A549 (cell line): ENCODE results near the gene LRRC74A. TPM values are rescaled to one million over a fixed set of nuclear protein-coding genes. Genes with fewer than 3 reads are reported as not detected.

Experiments
- ATAC-seq, 2 experiments: fragments of 200-7000 bp in 1 of 2; fragments of >200 bp in 1 of 2; cut with Nextera tagmentation in 1 of 2; cut with Tn5 transposase in 1 of 2; 3 replicates each; pipeline versions ENCODE4 v1.8.0 to v1.9.1; 2018 to 2020; ENCODE audit warnings: mild to moderate bottlenecking in 1 of 2, moderate library complexity in 1 of 2
- CTCF ChIA-PET: fragments of 300-600 bp; sonication (Branson Sonifier 250); formaldehyde crosslinking; extraction: SDS; loops from one replicate; lab custom pipeline; 2021; ENCODE audit warnings: antibody characterized with exemption, inconsistent platforms; lab: Yijun Ruan, JAX
- POLR2A ChIA-PET: fragments of 350-600 bp; formaldehyde crosslinking; extraction: SDS; loops from one replicate; lab custom pipeline; 2021; ENCODE audit warnings: antibody characterized with exemption, inconsistent platforms; lab: Yijun Ruan, JAX
- DNase-seq, 2 experiments: peaks; one replicate each; pipeline versions ENCODE4 v3.0.0 to v3.0.0-alpha.2; 2011 to 2016; ENCODE audit warnings: low read depth in 1 of 2, low spot score in 1 of 2
- FAIRE-seq: peaks from 2 replicates; lab custom pipeline; 2011; peaks lifted over from hg19 to GRCh38; lab: Jason Lieb, UNC
- H3K27ac ChIP-seq, 2 experiments: fragments of >200 bp; sonication (Bioruptor Twin); formaldehyde crosslinking; 3 replicates each; pipeline ENCODE4 v1.5.1; 2016 to 2017
- H3K4me1 ChIP-seq: fragments of >200 bp; sonication (Bioruptor Twin); formaldehyde crosslinking; 3 replicates; pipeline ENCODE4 v1.6.1; 2016
- H3K4me2 ChIP-seq: fragments of >200 bp; sonication (Bioruptor Twin); formaldehyde crosslinking; 3 replicates; pipeline ENCODE4 v1.6.1; 2016
- H3K4me3 ChIP-seq: fragments of >200 bp; sonication (Bioruptor Twin); formaldehyde crosslinking; 3 replicates; pipeline ENCODE4 v1.5.1; 2016
- H3K9me3 ChIP-seq: fragments of >200 bp; sonication (Bioruptor Twin); formaldehyde crosslinking; 3 replicates; pipeline ENCODE4 v1.6.1; 2016
- BHLHE40 ChIP-seq: IDR thresholded peaks from 2 replicates; pipeline ENCODE4 v1.6.1; 2012; ENCODE audit warnings: low read depth, low read length, inconsistent platforms
- EHF ChIP-seq: fragments of 250-450 bp; sonication (Bioruptor Pico); IDR thresholded peaks from 2 replicates; pipeline ENCODE4 v1.5.0; 2020; ENCODE audit warnings: mild to moderate bottlenecking
- FOSL2 ChIP-seq, 2 experiments: fragments of 450-650 bp in 1 of 2; fragments of >200 bp in 1 of 2; sonication (Bioruptor Twin) in 1 of 2; formaldehyde crosslinking; IDR thresholded peaks; 2 replicates each; pipeline versions ENCODE4 v1.5.0 to v1.6.1; 2016 to 2020; ENCODE audit warnings: mild to moderate bottlenecking in 1 of 2, moderate library complexity in 1 of 2
- HEYL ChIP-seq: fragments of 250-450 bp; sonication (Bioruptor Pico); IDR thresholded peaks from 2 replicates; pipeline ENCODE4 v1.8.0; 2021; ENCODE audit warnings: mild to moderate bottlenecking, moderate library complexity
- MAFK ChIP-seq: fragments of 450-650 bp; IDR thresholded peaks from 2 replicates; pipeline ENCODE4 v1.6.1; 2014; ENCODE audit not compliant: partially characterized antibody
- NPAS2 ChIP-seq: fragments of 250-450 bp; sonication (Bioruptor Pico); IDR thresholded peaks from 2 replicates; pipeline ENCODE4 v1.8.0; 2022; ENCODE audit warnings: mild to moderate bottlenecking, moderate library complexity, borderline replicate concordance
- RAD21 ChIP-seq, 2 experiments: fragments of >200 bp in 1 of 2; sonication (Bioruptor Twin) in 1 of 2; formaldehyde crosslinking in 1 of 2; IDR thresholded peaks in 1 of 2; conservative IDR thresholded peaks in 1 of 2; 2 replicates in 1 of 2; 3 replicates in 1 of 2; pipeline ENCODE4 v1.6.1; 2012 to 2018; ENCODE audit warnings: inconsistent platforms in 1 of 2
- RARB ChIP-seq: fragments of 250-450 bp; sonication (Bioruptor Pico); IDR thresholded peaks from 2 replicates; pipeline ENCODE4 v1.8.0; 2021; ENCODE audit warnings: mild to moderate bottlenecking, moderate library complexity
- SMC3 ChIP-seq: fragments of >200 bp; sonication (Bioruptor Twin); formaldehyde crosslinking; IDR thresholded peaks from 3 replicates; pipeline ENCODE4 v1.6.1; 2018; ENCODE audit warnings: inconsistent platforms
- SREBF2 ChIP-seq: fragments of 450-650 bp; IDR thresholded peaks from 2 replicates; pipeline ENCODE4 v1.6.1; 2014; ENCODE audit warnings: mild to moderate bottlenecking, moderate library complexity
- TP53 ChIP-seq: fragments of 250-450 bp; sonication (Bioruptor Pico); IDR thresholded peaks from 2 replicates; pipeline ENCODE4 v1.5.0; 2021; ENCODE audit warnings: mild to moderate bottlenecking, moderate library complexity
- ZSCAN20 ChIP-seq: fragments of 250-450 bp; sonication (Bioruptor Pico); IDR thresholded peaks from 2 replicates; pipeline ENCODE4 v1.8.0; 2022; ENCODE audit warnings: mild to moderate bottlenecking, moderate library complexity
- WGBS: methylation state at CpG from one replicate; pipeline ENCODE4 v1.1.6; 2017; ENCODE audit errors: missing lambda C conversion rate; 5-methylcytosine and 5-hydroxymethylcytosine counted together
- polyA plus RNA-seq, 4 experiments: library from polyadenylated mRNA; depleted of rRNA in 3 of 4; stranded (reverse); fragments of >200 nt; fragmentation: RNase III in 1 of 4; extraction: RNeasy Plus Mini Kit Qiagen cat#74134 plus additional on column Dnase treatment in 1 of 4; gene quantifications; 2 replicates in 3 of 4; 3 replicates in 1 of 4; pipeline ENCODE4 v1.2.3, GENCODE V29; 2011 to 2017
- TF ChIP-seq, protein P1 (sequence below): fragments of >200 bp; sonication (Bioruptor Twin); formaldehyde crosslinking; IDR thresholded peaks from 3 replicates; pipeline ENCODE4 v1.5.1; 2016
- TF ChIP-seq, protein P2 (sequence below): fragments of 200-600 bp; sonication (generic); IDR thresholded peaks from 2 replicates; pipeline ENCODE4 v1.6.1; 2016; ENCODE audit warnings: antibody characterized with exemption, mild to moderate bottlenecking, moderate library complexity
- TF ChIP-seq, protein P3 (sequence below): fragments of >200 bp; sonication (Bioruptor Twin); formaldehyde crosslinking; IDR thresholded peaks from 3 replicates; pipeline ENCODE4 v1.6.1; 2016
- TF ChIP-seq, protein P4 (sequence below): fragments of 250-450 bp; sonication (Bioruptor Pico); IDR thresholded peaks from 2 replicates; pipeline ENCODE4 v1.5.0; 2020; ENCODE audit warnings: low read depth, mild to moderate bottlenecking, moderate library complexity
- TF ChIP-seq, protein P5 (sequence below): IDR thresholded peaks from 2 replicates; pipeline ENCODE4 v1.6.1; 2012

The LRRC74A gene
- polyA plus RNA-seq, 2 of the 4 experiments (the other 2 are of a cell fraction) = not detected

DNA sequence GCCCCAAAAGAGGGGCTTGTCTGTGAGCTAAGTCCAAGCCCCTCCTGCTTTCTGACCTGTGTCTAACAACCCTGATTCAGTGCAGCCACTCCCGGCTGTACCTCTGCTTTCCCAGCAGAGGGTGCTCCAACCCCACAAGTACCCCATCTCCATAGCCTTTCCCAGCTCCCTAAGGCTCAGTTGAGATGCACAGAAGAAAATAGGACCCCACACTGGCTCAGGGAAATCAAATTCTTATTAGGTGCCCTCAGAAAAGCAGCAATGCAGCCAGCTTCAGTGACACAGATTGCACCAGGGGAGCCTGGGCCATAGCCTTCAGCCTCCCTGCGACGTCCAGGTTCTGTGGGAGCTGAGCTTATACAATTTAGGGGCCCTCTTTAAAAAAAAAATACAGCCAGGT lies 49.9 kb downstream of the LRRC74A start:
- no peak overlapping the region for H3K4me2 ChIP-seq
- DNase-seq = peak; percentile 80 to 86
- peaks cover 7% of the 10 kb centered on the region; the same call in 2 of the 3 replicates for H3K9me3 ChIP-seq
- FAIRE-seq = peak; percentile 95
- H3K4me1 ChIP-seq = peaks cover 4% of the 10 kb centered on the region; the same call in 1 of the 3 replicates
- TF ChIP-seq, protein P1, sequence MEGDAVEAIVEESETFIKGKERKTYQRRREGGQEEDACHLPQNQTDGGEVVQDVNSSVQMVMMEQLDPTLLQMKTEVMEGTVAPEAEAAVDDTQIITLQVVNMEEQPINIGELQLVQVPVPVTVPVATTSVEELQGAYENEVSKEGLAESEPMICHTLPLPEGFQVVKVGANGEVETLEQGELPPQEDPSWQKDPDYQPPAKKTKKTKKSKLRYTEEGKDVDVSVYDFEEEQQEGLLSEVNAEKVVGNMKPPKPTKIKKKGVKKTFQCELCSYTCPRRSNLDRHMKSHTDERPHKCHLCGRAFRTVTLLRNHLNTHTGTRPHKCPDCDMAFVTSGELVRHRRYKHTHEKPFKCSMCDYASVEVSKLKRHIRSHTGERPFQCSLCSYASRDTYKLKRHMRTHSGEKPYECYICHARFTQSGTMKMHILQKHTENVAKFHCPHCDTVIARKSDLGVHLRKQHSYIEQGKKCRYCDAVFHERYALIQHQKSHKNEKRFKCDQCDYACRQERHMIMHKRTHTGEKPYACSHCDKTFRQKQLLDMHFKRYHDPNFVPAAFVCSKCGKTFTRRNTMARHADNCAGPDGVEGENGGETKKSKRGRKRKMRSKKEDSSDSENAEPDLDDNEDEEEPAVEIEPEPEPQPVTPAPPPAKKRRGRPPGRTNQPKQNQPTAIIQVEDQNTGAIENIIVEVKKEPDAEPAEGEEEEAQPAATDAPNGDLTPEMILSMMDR = peak; percentile 96
- TF ChIP-seq SMC3 = peak; percentile 100
- no peak for TF ChIP-seq BHLHE40
- peak; percentile 99 to 100 for TF ChIP-seq RAD21 (conservative IDR thresholded peaks at IDR 0.05 in 1 of 2, IDR thresholded peaks at IDR 0.05 in 1 of 2)
- 61% methylated on average over 3 of the region's 3 CpGs for WGBS
- peak overlapping the region; percentile 57 to 69 for H3K27ac ChIP-seq
- H3K4me3 ChIP-seq = no peak overlapping the region
- ATAC-seq = peak; percentile 91 to 94
- POLR2A ChIA-PET = interaction anchor here (0.6 to 2.4 kb wide), 9 partner anchors 28 to 220 kb away, joined by 3 to 10 read pairs (median 4); no protein-coding TSS in a partner anchor
- CTCF ChIA-PET = interaction anchor here (0.6 to 43.1 kb wide), 69 partner anchors 8 to 739 kb away, joined by 3 to 1600 read pairs (median 6); partner anchors contain the start of genes CIPC, IRF2BPL and ZDHHC22

DNA sequence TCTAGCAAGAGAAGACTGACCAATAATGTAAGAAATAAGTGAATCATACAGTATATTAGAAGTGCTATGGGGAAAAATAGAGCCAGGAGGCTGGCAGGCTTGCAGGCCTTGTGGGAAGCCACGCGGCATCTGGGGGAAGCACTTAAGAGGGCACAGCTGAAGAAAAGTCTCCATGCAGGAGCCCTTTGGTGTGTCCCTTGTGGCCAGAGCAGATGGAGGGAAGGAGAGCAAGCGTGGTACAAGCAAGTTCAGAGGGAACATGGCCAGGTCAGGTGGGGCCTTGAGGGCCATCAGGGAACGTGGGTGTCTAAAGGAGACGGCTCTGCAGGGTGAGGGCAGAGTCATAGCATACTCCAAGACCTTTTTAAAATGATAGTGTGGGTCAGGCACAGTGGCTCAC lies 51.7 kb downstream of the LRRC74A start:
- DNase-seq (no peak), FAIRE-seq (no peak), ATAC-seq (no peak)
- ChIA-PET CTCF (interaction anchor here (2.7 to 43.1 kb wide), 8 partner anchors 12 to 248 kb away, joined by 23 to 1600 read pairs (median 102); partner anchors contain the start of gene CIPC), POLR2A (no interaction called here)
- Histone ChIP-seq H3K9me3 (peaks cover 7% of the 10 kb centered on the region; the same call in 2 of the 3 replicates), H3K4me3 (no peak overlapping the region), H3K27ac (peak overlapping the region; percentile 1 to 69; a peak in 3 of 6 replicates), H3K4me2 (no peak overlapping the region), H3K4me1 (peaks cover 4% of the 10 kb centered on the region; the same call in 1 of the 3 replicates)
- 97% methylated on average over 5 of the region's 5 CpGs for WGBS
- TF ChIP-seq ZSCAN20 (CRISPR knock-in tag) = no peak
- TF ChIP-seq TP53 (CRISPR knock-in tag) = no peak
- TF ChIP-seq, protein P2, sequence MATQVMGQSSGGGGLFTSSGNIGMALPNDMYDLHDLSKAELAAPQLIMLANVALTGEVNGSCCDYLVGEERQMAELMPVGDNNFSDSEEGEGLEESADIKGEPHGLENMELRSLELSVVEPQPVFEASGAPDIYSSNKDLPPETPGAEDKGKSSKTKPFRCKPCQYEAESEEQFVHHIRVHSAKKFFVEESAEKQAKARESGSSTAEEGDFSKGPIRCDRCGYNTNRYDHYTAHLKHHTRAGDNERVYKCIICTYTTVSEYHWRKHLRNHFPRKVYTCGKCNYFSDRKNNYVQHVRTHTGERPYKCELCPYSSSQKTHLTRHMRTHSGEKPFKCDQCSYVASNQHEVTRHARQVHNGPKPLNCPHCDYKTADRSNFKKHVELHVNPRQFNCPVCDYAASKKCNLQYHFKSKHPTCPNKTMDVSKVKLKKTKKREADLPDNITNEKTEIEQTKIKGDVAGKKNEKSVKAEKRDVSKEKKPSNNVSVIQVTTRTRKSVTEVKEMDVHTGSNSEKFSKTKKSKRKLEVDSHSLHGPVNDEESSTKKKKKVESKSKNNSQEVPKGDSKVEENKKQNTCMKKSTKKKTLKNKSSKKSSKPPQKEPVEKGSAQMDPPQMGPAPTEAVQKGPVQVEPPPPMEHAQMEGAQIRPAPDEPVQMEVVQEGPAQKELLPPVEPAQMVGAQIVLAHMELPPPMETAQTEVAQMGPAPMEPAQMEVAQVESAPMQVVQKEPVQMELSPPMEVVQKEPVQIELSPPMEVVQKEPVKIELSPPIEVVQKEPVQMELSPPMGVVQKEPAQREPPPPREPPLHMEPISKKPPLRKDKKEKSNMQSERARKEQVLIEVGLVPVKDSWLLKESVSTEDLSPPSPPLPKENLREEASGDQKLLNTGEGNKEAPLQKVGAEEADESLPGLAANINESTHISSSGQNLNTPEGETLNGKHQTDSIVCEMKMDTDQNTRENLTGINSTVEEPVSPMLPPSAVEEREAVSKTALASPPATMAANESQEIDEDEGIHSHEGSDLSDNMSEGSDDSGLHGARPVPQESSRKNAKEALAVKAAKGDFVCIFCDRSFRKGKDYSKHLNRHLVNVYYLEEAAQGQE = no peak
- TF ChIP-seq, protein P3, sequence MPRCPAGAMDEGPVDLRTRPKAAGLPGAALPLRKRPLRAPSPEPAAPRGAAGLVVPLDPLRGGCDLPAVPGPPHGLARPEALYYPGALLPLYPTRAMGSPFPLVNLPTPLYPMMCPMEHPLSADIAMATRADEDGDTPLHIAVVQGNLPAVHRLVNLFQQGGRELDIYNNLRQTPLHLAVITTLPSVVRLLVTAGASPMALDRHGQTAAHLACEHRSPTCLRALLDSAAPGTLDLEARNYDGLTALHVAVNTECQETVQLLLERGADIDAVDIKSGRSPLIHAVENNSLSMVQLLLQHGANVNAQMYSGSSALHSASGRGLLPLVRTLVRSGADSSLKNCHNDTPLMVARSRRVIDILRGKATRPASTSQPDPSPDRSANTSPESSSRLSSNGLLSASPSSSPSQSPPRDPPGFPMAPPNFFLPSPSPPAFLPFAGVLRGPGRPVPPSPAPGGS = no peak
- no peak for TF ChIP-seq FOSL2 (IDR thresholded peaks at IDR 0.05)
- no peak for TF ChIP-seq FOSL2 (CRISPR knock-in tag; IDR thresholded peaks at IDR 0.05)
- TF ChIP-seq RARB (CRISPR knock-in tag) = no peak
- TF ChIP-seq NPAS2 = no peak
- TF ChIP-seq MAFK = no peak
- TF ChIP-seq EHF (CRISPR knock-in tag) = no peak
- TF ChIP-seq, protein P4, sequence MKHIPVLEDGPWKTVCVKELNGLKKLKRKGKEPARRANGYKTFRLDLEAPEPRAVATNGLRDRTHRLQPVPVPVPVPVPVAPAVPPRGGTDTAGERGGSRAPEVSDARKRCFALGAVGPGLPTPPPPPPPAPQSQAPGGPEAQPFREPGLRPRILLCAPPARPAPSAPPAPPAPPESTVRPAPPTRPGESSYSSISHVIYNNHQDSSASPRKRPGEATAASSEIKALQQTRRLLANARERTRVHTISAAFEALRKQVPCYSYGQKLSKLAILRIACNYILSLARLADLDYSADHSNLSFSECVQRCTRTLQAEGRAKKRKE = no peak
- TF ChIP-seq HEYL (CRISPR knock-in tag) = no peak
- no peak for TF ChIP-seq SREBF2
- TF ChIP-seq, protein P5, sequence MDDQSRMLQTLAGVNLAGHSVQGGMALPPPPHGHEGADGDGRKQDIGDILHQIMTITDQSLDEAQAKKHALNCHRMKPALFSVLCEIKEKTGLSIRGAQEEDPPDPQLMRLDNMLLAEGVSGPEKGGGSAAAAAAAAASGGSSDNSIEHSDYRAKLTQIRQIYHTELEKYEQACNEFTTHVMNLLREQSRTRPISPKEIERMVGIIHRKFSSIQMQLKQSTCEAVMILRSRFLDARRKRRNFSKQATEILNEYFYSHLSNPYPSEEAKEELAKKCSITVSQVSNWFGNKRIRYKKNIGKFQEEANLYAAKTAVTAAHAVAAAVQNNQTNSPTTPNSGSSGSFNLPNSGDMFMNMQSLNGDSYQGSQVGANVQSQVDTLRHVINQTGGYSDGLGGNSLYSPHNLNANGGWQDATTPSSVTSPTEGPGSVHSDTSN = no peak
- no peak for TF ChIP-seq RAD21 (conservative IDR thresholded peaks at IDR 0.05 in 1 of 2, IDR thresholded peaks at IDR 0.05 in 1 of 2)
